ENCODE data around the gene CUX1.

DNA sequence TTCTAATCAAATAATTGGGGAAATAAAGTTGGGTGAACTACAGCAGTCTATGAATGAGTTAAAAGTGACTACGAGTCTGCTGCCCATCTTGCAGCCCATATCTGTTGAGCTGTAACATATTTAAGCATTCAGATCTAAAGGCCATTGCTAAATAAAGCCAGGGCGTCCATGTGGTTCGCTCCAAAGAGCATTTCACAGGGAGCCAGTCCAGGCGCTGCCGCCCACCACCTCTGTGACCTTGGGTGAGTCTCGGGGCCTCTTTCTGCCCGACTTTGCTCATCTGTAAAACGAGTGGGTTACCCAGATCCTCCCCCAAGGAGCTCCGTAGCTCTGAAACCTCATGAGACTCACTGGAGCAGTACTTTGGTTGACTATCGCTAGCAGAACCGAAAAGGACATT, 223.1 kb downstream of the CUX1 start:
- TF ChIP-seq CTCF (IDR thresholded peaks at IDR 0.05) = no peak
- no peak for TF ChIP-seq POLR2A (IDR thresholded peaks at IDR 0.05)
- TF ChIP-seq POLR2AphosphoS5 (IDR thresholded peaks at IDR 0.05) = no peak
